ENCODE results near the gene ELK4.

DNA sequence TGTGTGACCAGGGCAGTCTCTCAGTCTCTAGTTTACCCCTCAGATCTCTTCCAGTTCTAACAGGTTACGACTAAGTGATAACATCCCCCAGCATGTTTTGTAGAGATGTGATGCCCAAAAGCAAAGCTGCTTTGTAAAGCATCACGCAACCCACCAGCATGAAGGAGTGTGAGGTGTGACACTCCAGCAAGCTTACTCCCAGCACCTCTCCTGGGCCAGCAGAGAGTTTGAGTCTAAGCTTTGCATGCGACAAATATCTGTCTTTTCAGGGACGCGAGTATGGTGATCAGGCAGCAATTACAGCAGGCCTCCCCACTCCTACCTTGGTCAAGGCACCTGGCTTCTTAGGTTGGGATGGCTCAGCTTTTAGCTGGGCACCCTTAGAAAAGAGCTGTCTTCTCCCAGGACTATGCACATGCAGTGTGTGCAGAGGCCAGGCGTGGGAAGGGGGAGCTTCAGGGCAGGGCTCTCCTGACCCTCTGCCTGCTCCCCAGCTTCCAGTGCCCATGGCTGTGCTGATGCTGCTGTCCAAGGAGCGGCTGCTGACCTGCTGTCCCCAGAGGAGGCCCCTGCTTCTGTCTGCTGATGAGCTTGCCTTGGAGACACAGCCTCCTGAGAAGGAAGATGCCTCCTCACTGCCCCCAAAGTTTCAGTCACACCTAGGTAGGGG, 48.2 kb downstream of the ELK4 start:
- no peak for TF ChIP-seq POLR2A (IDR thresholded peaks at IDR 0.05)
- no peak for TF ChIP-seq POLR2AphosphoS5 (IDR thresholded peaks at IDR 0.05)

Measured in sigmoid colon (tissue), 4 donors.